DOHH2 (cell line): ENCODE results near the gene CLASP1.

ENCODE experiments used
- H3F3A ChIP-seq: fragments of 200-600 bp; sonication (generic), shearing (Covaris generic); 2 replicates; pipeline ENCODE4 v1.6.0; 2016; ENCODE audit warnings: antibody characterized with exemption, mild to moderate bottlenecking; ENCODE audit not compliant: control insufficient read depth, insufficient read depth
- H3K27ac ChIP-seq: fragments of 200-600 bp; sonication (generic); 2 replicates; pipeline ENCODE4 v1.5.1; 2014; ENCODE audit warnings: low read depth, mild to moderate bottlenecking, low read length, moderate library complexity
- H3K27me3 ChIP-seq: fragments of 200-600 bp; sonication (generic); 2 replicates; pipeline ENCODE4 v1.6.1; 2014; ENCODE audit warnings: mild to moderate bottlenecking, low read length, mixed read lengths; ENCODE audit not compliant: control insufficient read depth
- H3K36me3 ChIP-seq: fragments of 200-600 bp; sonication (generic); 2 replicates; pipeline ENCODE4 v1.6.1; 2014; ENCODE audit warnings: mild to moderate bottlenecking, low read length, moderate library complexity, mixed read lengths; ENCODE audit not compliant: control insufficient read depth
- H3K4me1 ChIP-seq: fragments of 200-600 bp; sonication (generic); 2 replicates; pipeline ENCODE4 v1.6.1; 2014; ENCODE audit warnings: mild to moderate bottlenecking, low read length, mixed read lengths; ENCODE audit not compliant: control insufficient read depth
- H3K4me2 ChIP-seq: fragments of 200-600 bp; sonication (generic); 2 replicates; pipeline ENCODE4 v1.6.0; 2014; ENCODE audit warnings: mild to moderate bottlenecking, low read length, moderate library complexity
- H3K4me3 ChIP-seq: fragments of 200-600 bp; sonication (generic); 2 replicates; pipeline ENCODE4 v1.5.1; 2014; ENCODE audit warnings: mild to moderate bottlenecking, low read length, mixed read lengths
- H3K79me2 ChIP-seq: fragments of 200-600 bp; sonication (generic); 2 replicates; pipeline ENCODE4 v1.6.1; 2014; ENCODE audit warnings: mild to moderate bottlenecking, low read length, mixed read lengths; ENCODE audit not compliant: control insufficient read depth
- H3K9me2 ChIP-seq: fragments of 200-600 bp; sonication (generic); replicated peaks from 2 replicates; pipeline ENCODE4 v1.6.1; 2014; ENCODE audit warnings: mild to moderate bottlenecking, low read length, mixed read lengths; ENCODE audit not compliant: control insufficient read depth
- H3K9me3 ChIP-seq: fragments of 200-600 bp; sonication (generic); 2 replicates; pipeline ENCODE4 v1.6.1; 2014; ENCODE audit warnings: antibody characterized with exemption, low read length, mixed read lengths; ENCODE audit not compliant: control insufficient read depth, insufficient read depth
- H4K20me1 ChIP-seq: fragments of 200-600 bp; sonication (generic); 2 replicates; pipeline ENCODE4 v1.6.0; 2014; ENCODE audit warnings: low read depth, mild to moderate bottlenecking, antibody characterized with exemption, low read length, moderate library complexity; ENCODE audit not compliant: control insufficient read depth, insufficient read depth
- EZH2phosphoT487 ChIP-seq: fragments of 200-600 bp; sonication (generic); IDR thresholded peaks from 2 replicates; pipeline ENCODE4 v1.6.1; 2017; ENCODE audit warnings: borderline replicate concordance, mild to moderate bottlenecking, antibody characterized with exemption, low read length, moderate library complexity, mixed read lengths
- TF ChIP-seq, protein P1 (sequence below): fragments of 200-600 bp; sonication (generic); IDR thresholded peaks from one replicate; pipeline ENCODE4 v1.5.1; 2014; ENCODE audit warnings: antibody characterized with exemption, mild to moderate bottlenecking, low read depth, low read length; ENCODE audit not compliant: poor library complexity, severe bottlenecking

The CLASP1 gene

DNA sequence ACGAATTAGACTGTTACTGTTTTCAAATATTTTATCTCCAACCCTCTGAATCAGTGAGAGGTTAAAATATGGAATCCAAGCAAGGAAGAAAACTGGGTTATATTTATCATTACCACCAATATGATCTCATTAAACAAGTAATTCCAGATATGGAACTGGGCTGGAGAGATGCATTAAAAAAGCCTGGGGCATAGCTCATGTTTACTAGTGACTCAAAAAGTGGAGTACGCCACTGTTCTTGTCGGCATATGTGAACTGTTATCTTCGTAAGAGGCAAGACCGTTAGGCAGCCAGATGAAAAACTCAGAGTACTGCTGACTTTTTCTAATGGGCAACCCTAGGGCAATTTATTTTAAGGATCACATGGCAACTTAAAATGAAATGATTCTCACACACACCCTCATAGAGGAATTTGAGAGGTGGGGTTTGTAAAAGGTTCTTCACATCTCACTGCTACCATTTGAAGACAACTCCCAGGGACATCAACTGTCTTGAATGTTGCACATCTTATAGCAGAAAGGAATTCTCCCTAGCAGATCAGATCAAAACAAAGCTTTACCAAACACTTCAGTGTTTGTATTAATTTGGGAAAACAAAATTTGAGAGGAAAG is 259.1 kb downstream of the CLASP1 start:
- Histone ChIP-seq H3K27ac (no peak overlapping the region), H4K20me1 (no peaks in the 10 kb centered on the region), H3K9me3 (no peaks in the 10 kb centered on the region), H3K4me1 (no peaks in the 10 kb centered on the region), H3K4me3 (no peak overlapping the region), H3K79me2 (no peaks in the 10 kb centered on the region), H3F3A (no peaks in the 10 kb centered on the region), H3K27me3 (no peaks in the 10 kb centered on the region), H3K36me3 (peaks cover 39% of the 10 kb centered on the region), H3K9me2 (no peaks in the 10 kb centered on the region), H3K4me2 (no peak overlapping the region)
- TF ChIP-seq, protein P1, sequence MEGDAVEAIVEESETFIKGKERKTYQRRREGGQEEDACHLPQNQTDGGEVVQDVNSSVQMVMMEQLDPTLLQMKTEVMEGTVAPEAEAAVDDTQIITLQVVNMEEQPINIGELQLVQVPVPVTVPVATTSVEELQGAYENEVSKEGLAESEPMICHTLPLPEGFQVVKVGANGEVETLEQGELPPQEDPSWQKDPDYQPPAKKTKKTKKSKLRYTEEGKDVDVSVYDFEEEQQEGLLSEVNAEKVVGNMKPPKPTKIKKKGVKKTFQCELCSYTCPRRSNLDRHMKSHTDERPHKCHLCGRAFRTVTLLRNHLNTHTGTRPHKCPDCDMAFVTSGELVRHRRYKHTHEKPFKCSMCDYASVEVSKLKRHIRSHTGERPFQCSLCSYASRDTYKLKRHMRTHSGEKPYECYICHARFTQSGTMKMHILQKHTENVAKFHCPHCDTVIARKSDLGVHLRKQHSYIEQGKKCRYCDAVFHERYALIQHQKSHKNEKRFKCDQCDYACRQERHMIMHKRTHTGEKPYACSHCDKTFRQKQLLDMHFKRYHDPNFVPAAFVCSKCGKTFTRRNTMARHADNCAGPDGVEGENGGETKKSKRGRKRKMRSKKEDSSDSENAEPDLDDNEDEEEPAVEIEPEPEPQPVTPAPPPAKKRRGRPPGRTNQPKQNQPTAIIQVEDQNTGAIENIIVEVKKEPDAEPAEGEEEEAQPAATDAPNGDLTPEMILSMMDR: no peak
- no peak for TF ChIP-seq EZH2phosphoT487

DNA sequence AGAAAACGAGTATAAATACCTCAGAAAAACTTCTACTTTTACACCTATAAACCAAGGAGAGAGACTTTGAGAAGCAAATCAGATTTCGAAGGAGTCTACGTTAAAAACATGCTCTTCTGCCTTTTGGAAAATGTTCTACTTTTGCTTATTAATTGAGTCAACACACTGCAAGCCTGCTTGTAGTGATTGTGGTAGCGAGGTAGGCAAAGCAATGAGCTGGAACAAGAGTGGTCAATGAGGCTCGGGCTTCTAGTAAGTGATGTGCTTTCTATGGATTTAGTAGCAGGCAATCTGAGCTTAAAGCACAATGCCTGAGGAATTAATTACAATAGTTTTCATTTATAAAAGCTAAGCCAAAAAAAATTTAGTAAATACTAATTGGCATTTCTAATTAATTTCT is 260.9 kb downstream of the CLASP1 start:
- Histone ChIP-seq H3K27me3 (no peaks in the 10 kb centered on the region), H3K4me2 (no peak overlapping the region), H3K79me2 (no peaks in the 10 kb centered on the region), H3K9me2 (no peaks in the 10 kb centered on the region), H3K4me3 (no peak overlapping the region), H4K20me1 (no peaks in the 10 kb centered on the region), H3K9me3 (no peaks in the 10 kb centered on the region), H3F3A (no peaks in the 10 kb centered on the region), H3K4me1 (no peaks in the 10 kb centered on the region), H3K36me3 (peaks cover 36% of the 10 kb centered on the region), H3K27ac (no peak overlapping the region)
- TF ChIP-seq EZH2phosphoT487: no peak
- TF ChIP-seq, protein P1: no peak

DNA sequence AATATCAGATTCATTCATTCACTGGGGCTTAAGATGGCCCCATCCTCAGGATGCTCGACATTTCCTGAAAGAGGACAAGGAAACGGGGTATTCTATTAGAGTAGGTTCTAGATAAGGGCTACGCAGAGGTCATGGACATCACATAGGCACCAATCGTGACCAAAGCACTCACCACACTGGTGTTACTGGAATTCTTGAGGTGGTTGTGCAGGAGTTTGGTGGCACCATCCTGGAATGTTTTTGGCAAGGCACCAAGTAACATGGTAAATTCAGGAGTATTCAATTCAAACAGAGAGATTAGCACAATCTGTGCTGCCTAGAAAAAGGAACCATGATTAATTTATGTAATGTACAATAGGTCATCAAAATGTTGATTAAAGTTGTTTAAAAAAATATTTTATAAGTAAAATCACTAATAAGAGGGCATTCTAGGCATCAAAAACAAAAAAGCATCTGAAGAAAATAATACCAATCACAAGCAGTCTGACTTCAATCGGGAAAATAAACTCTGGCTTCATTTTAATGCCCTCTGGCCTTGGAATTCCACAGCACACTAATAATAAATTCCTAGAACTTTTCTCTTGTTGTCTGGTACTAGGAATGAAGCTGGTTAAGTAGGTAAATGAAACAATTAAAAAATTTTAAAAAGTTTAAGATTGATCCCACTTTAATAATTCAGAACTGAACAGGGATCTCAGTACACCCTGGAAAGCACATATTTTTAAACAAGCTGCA is 261.5 kb downstream of the CLASP1 start:
- H3K27me3 ChIP-seq: no peaks in the 10 kb centered on the region

More for the DNA sequence above, 261.5 kb downstream of the CLASP1 start:
- no peaks in the 10 kb centered on the region for H4K20me1 ChIP-seq
- H3K9me2 ChIP-seq: no peaks in the 10 kb centered on the region
- no peaks in the 10 kb centered on the region for H3F3A ChIP-seq
- H3K9me3 ChIP-seq: no peaks in the 10 kb centered on the region
- no peak overlapping the region for H3K4me2 ChIP-seq
- no peaks in the 10 kb centered on the region for H3K4me1 ChIP-seq
- H3K27ac ChIP-seq: no peak overlapping the region
- no peak overlapping the region for H3K4me3 ChIP-seq
- peaks cover 42% of the 10 kb centered on the region for H3K36me3 ChIP-seq
- no peaks in the 10 kb centered on the region for H3K79me2 ChIP-seq
- no peak for TF ChIP-seq EZH2phosphoT487
- TF ChIP-seq, protein P1: no peak
